Measurements from ENCODE around the gene DYNLT2.
"Not testable (repeated sequence)": the region's sequence is repeated elsewhere in the genome, so short reads cannot be mapped to it uniquely, and the experiment has no call there.

The DYNLT2 gene

GRCh38 chr6:169726963-169727362, 24.4 kb downstream of the DYNLT2 start:
- no peak for DNase-seq

GRCh38 chr6:169726049-169726400, 25.3 kb downstream of the DYNLT2 start:
- DNase-seq = no peak

- peak; percentile 31 for DNase-seq
Observed at GRCh38 chr6:169725125-169726048, 26.0 kb downstream of the DYNLT2 start.

- DNase-seq = peak; percentile 44
Observed at GRCh38 chr6:169724494-169725124, 26.8 kb downstream of the DYNLT2 start, which contains the start of gene PHF10. TSS of gene PHF10 (minus strand) at chr6:169724500. CDS start at chr6:169723931, 569 bp downstream.

- DNase-seq = peak; percentile 38
Observed at GRCh38 chr6:169723991-169724493, 27.3 kb downstream of the DYNLT2 start.

GRCh38 chr6:169723200-169723909, 28.0 kb downstream of the DYNLT2 start:
- peak; percentile 71 for DNase-seq

GRCh38 chr6:169722362-169723199, 28.8 kb downstream of the DYNLT2 start:
- peak; percentile 67 for DNase-seq

GRCh38 chr6:169720207-169720855, 31.0 kb downstream of the DYNLT2 start:
- no peak for DNase-seq

- DNase-seq = no peak
Observed at GRCh38 chr6:169719117-169719516, 32.3 kb downstream of the DYNLT2 start.

- no peak for DNase-seq
Observed at GRCh38 chr6:169714595-169714994, 36.8 kb downstream of the DYNLT2 start.

- no peak for DNase-seq
Observed at GRCh38 chr6:169714178-169714577, 37.2 kb downstream of the DYNLT2 start.

GRCh38 chr6:169710009-169710408, 41.4 kb downstream of the DYNLT2 start:
- no peak for DNase-seq

- DNase-seq = no peak
Observed at GRCh38 chr6:169709293-169709692, 42.1 kb downstream of the DYNLT2 start.

GRCh38 chr6:169707772-169708171, 43.6 kb downstream of the DYNLT2 start:
- no peak for DNase-seq

GRCh38 chr6:169702840-169703246, 48.5 kb downstream of the DYNLT2 start:
- DNase-seq = no peak

- peak; percentile 95 for DNase-seq
Observed at GRCh38 chr6:169701954-169702839, 49.2 kb downstream of the DYNLT2 start, which contains the start of the genes C6orf120 and WDR27. TSS of gene C6orf120 (plus strand) at chr6:169702126. CDS start at chr6:169702460, 334 bp downstream. TSS of gene WDR27 (minus strand) at chr6:169702029. CDS start at chr6:169689005, 13,024 bp downstream.

GRCh38 chr6:169701311-169701953, 49.9 kb downstream of the DYNLT2 start:
- no peak for DNase-seq

- DNase-seq = peak; percentile 52
Observed at GRCh38 chr6:169700296-169700695, 51.1 kb downstream of the DYNLT2 start.

- not testable (repeated sequence) for DNase-seq
Observed at GRCh38 chr6:169697115-169697514, 54.3 kb downstream of the DYNLT2 start.

GRCh38 chr6:169695131-169695530, 56.2 kb downstream of the DYNLT2 start:
- DNase-seq = no peak
